HG03159 (cell line): Measurements from ENCODE around the gene NDUFS7.

ENCODE experiments used
- ATAC-seq: cut with Tn5 transposase; IDR thresholded peaks from one replicate; pipeline ENCODE4 v1.9.1; 2021; ENCODE audit warnings: mild to moderate bottlenecking, moderate library complexity; ENCODE audit not compliant: unreplicated experiment

The NDUFS7 gene

GRCh38 chr19:1364070-1364704 is 19.5 kb upstream of the NDUFS7 start:
- ATAC-seq, result no peak

- no peak for ATAC-seq
Observed at GRCh38 chr19:1365319-1366269, 18.1 kb upstream of the NDUFS7 start.

GRCh38 chr19:1366296-1366695 is 17.4 kb upstream of the NDUFS7 start:
- no peak for ATAC-seq

GRCh38 chr19:1366899-1367870 is 16.5 kb upstream of the NDUFS7 start:
- ATAC-seq, result no peak

GRCh38 chr19:1369214-1369805 is 14.4 kb upstream of the NDUFS7 start:
- ATAC-seq, result no peak

- ATAC-seq, result no peak
Observed at GRCh38 chr19:1370579-1371361, 12.9 kb upstream of the NDUFS7 start.

GRCh38 chr19:1373042-1373533 is 10.6 kb upstream of the NDUFS7 start:
- ATAC-seq, result no peak

- no peak for ATAC-seq
Observed at GRCh38 chr19:1373534-1374249, 10.0 kb upstream of the NDUFS7 start.

- ATAC-seq, result no peak
Observed at GRCh38 chr19:1374250-1374577, 9.5 kb upstream of the NDUFS7 start.

- ATAC-seq, result no peak
Observed at GRCh38 chr19:1376415-1376805, 7.3 kb upstream of the NDUFS7 start.

- no peak for ATAC-seq
Observed at GRCh38 chr19:1377176-1377964, 6.3 kb upstream of the NDUFS7 start.

GRCh38 chr19:1377965-1378785 is 5.5 kb upstream of the NDUFS7 start:
- no peak for ATAC-seq

GRCh38 chr19:1379126-1379905 is 4.4 kb upstream of the NDUFS7 start:
- ATAC-seq, result no peak

GRCh38 chr19:1379961-1380489 is 3.7 kb upstream of the NDUFS7 start:
- ATAC-seq, result no peak

- no peak for ATAC-seq
Observed at GRCh38 chr19:1382250-1382649, 1.5 kb upstream of the NDUFS7 start.

GRCh38 chr19:1383017-1383311 is 743 bp upstream of the NDUFS7 start:
- no peak for ATAC-seq

- no peak for ATAC-seq
Observed at GRCh38 chr19:1384085-1384462, 367 bp downstream of the NDUFS7 start.
